Mammary epithelial cell (primary cell): ENCODE results near the gene RAB25.

ENCODE experiments used
- EZH2 ChIP-seq: IDR thresholded peaks from 2 replicates; pipeline ENCODE4 v1.6.1; 2012; ENCODE audit warnings: low read length, inconsistent platforms, borderline replicate concordance
- TF ChIP-seq, protein P1 (sequence below), 2 donors: IDR thresholded peaks in 1 of 2; conservative IDR thresholded peaks in 1 of 2; 2 replicates each; pipeline ENCODE4 v1.5.1; 2011 to 2012; ENCODE audit warnings: inconsistent platforms in 2 of 2, low read length in 2 of 2, mild to moderate bottlenecking in 2 of 2, control low read depth in 1 of 2, low read depth in 1 of 2; ENCODE audit not compliant: insufficient read depth in 1 of 2; ENCODE audit errors: extremely low read depth in 1 of 2

GRCh38 chr1:156019946-156020292 lies 41.0 kb upstream of the RAB25 start:
- TF ChIP-seq EZH2 = no peak
- TF ChIP-seq, protein P1, sequence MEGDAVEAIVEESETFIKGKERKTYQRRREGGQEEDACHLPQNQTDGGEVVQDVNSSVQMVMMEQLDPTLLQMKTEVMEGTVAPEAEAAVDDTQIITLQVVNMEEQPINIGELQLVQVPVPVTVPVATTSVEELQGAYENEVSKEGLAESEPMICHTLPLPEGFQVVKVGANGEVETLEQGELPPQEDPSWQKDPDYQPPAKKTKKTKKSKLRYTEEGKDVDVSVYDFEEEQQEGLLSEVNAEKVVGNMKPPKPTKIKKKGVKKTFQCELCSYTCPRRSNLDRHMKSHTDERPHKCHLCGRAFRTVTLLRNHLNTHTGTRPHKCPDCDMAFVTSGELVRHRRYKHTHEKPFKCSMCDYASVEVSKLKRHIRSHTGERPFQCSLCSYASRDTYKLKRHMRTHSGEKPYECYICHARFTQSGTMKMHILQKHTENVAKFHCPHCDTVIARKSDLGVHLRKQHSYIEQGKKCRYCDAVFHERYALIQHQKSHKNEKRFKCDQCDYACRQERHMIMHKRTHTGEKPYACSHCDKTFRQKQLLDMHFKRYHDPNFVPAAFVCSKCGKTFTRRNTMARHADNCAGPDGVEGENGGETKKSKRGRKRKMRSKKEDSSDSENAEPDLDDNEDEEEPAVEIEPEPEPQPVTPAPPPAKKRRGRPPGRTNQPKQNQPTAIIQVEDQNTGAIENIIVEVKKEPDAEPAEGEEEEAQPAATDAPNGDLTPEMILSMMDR (conservative IDR thresholded peaks at IDR 0.05 in 1 of 2, IDR thresholded peaks at IDR 0.05 in 1 of 2; ENCODE audit: extremely low read depth in 1 of 2, insufficient read depth in 1 of 2, low read depth in 1 of 2, low read length in 2 of 2) = no peak
